HepG2 (cell line): Measurements from ENCODE around the gene MTA2. TPM values are rescaled to one million over a fixed set of nuclear protein-coding genes. Genes with fewer than 3 reads are reported as not detected.

Source experiments
- ADNP ChIP-seq: sonication (generic); formaldehyde crosslinking; IDR thresholded peaks from 2 replicates; pipeline ENCODE4 v1.4.0; 2020; ENCODE audit warnings: missing genetic modification reagents
- AKAP8 ChIP-seq: sonication (generic); formaldehyde crosslinking; IDR thresholded peaks from 2 replicates; pipeline ENCODE4 v1.5.1; 2020; ENCODE audit warnings: mild to moderate bottlenecking, missing genetic modification reagents
- CEBPB ChIP-seq: IDR thresholded peaks from 2 replicates; pipeline ENCODE4 v1.6.1; 2011; ENCODE audit warnings: low read depth, low read length, improper control_type of control experiment, borderline replicate concordance
- HNRNPL ChIP-seq: fragments of 200-400 bp; formaldehyde crosslinking; IDR thresholded peaks from 2 replicates; pipeline ENCODE4 v1.6.1; 2017; ENCODE audit warnings: mild to moderate bottlenecking, low read depth, low read length
- HOXA3 ChIP-seq: sonication (generic); formaldehyde crosslinking; IDR thresholded peaks from 2 replicates; pipeline ENCODE4 v1.5.0; 2020; ENCODE audit warnings: missing genetic modification reagents
- KDM2A ChIP-seq: sonication (generic); formaldehyde crosslinking; IDR thresholded peaks from 2 replicates; pipeline ENCODE4 v1.4.0; 2020; ENCODE audit warnings: low read depth, missing genetic modification reagents, borderline replicate concordance
- PCBP1 ChIP-seq: fragments of 200-400 bp; formaldehyde crosslinking; IDR thresholded peaks from 2 replicates; pipeline ENCODE4 v1.6.1; 2017; ENCODE audit warnings: mild to moderate bottlenecking, low read depth, low read length, borderline replicate concordance
- PHF20 ChIP-seq: sonication (generic); formaldehyde crosslinking; IDR thresholded peaks from 2 replicates; pipeline ENCODE4 v1.5.0; 2020; ENCODE audit warnings: mild to moderate bottlenecking, missing genetic modification reagents
- RAD21 ChIP-seq: fragments of 450-650 bp; formaldehyde crosslinking; IDR thresholded peaks from 2 replicates; pipeline ENCODE4 v1.5.0; 2020; ENCODE audit warnings: mild to moderate bottlenecking
- TMF1 ChIP-seq: sonication (generic); formaldehyde crosslinking; IDR thresholded peaks from 2 replicates; pipeline ENCODE4 v1.8.1; 2022; ENCODE audit warnings: low read depth, missing genetic modification reagents
- ZBED4 ChIP-seq: sonication (generic); formaldehyde crosslinking; IDR thresholded peaks from 2 replicates; pipeline ENCODE4 v1.4.0; 2020; ENCODE audit warnings: missing genetic modification reagents, borderline replicate concordance
- ZNF121 ChIP-seq: sonication (generic); formaldehyde crosslinking; IDR thresholded peaks from 2 replicates; pipeline ENCODE4 v1.5.0; 2020; ENCODE audit warnings: mild to moderate bottlenecking, missing genetic modification reagents
- ZNF333 ChIP-seq: sonication (generic); formaldehyde crosslinking; IDR thresholded peaks from 2 replicates; pipeline ENCODE4 v1.4.0; 2020; ENCODE audit warnings: mild to moderate bottlenecking, missing genetic modification reagents, borderline replicate concordance
- ZNF546 ChIP-seq: sonication (generic); formaldehyde crosslinking; conservative IDR thresholded peaks from 2 replicates; pipeline ENCODE4 v1.8.1; 2023; ENCODE audit warnings: mild to moderate bottlenecking, missing genetic modification reagents
- ZNF607 ChIP-seq: sonication (generic); formaldehyde crosslinking; IDR thresholded peaks from 2 replicates; pipeline ENCODE4 v1.5.1; 2020; ENCODE audit warnings: missing genetic modification reagents, mild to moderate bottlenecking, borderline replicate concordance
- ZNF7 ChIP-seq: IDR thresholded peaks from 2 replicates; pipeline ENCODE4 v1.6.1; 2016; ENCODE audit warnings: missing biosample characterization, missing genetic modification reagents
- ZNF724P ChIP-seq: sonication (generic); formaldehyde crosslinking; IDR thresholded peaks from 2 replicates; pipeline ENCODE4 v1.8.0; 2022; ENCODE audit warnings: missing genetic modification reagents, borderline replicate concordance
- ZNF772 ChIP-seq: sonication (generic); formaldehyde crosslinking; IDR thresholded peaks from 2 replicates; pipeline ENCODE4 v1.5.0; 2020; ENCODE audit warnings: mild to moderate bottlenecking, missing genetic modification reagents
- polyA plus RNA-seq, 8 experiments: library from polyadenylated mRNA; depleted of rRNA in 3 of 8; stranded (reverse) in 7 of 8; unstranded in 1 of 8; fragments of >200 nt; fragmentation: Illumina TruSeq in 4 of 8; extraction: Trizol in 4 of 8; gene quantifications; 2 replicates each; pipeline versions ENCODE4 v1.2.1 to v1.2.3, GENCODE V29; 2011 to 2016; ENCODE audit warnings: low read depth in 4 of 8, missing spikeins in 1 of 8, mixed read lengths in 1 of 8; ENCODE audit not compliant: insufficient read depth in 1 of 8
- total RNA-seq, 5 experiments: library from RNA; depleted of rRNA; stranded (reverse); fragments of >200 nt; fragmentation: Illumina TruSeq; extraction: Trizol; gene quantifications; 2 replicates each; pipeline ENCODE4 v1.2.3, GENCODE V29; 2016; ENCODE audit warnings: low read depth in 1 of 5
- TF ChIP-seq, protein P1 (sequence below): sonication (generic); formaldehyde crosslinking; IDR thresholded peaks from 2 replicates; pipeline ENCODE4 v1.4.0; 2020; ENCODE audit warnings: missing genetic modification reagents, mild to moderate bottlenecking, borderline replicate concordance
- TF ChIP-seq, protein P2 (sequence below): sonication (generic); IDR thresholded peaks from 2 replicates; pipeline ENCODE4 v1.6.1; 2016; ENCODE audit warnings: low read depth, borderline replicate concordance
- TF ChIP-seq, protein P3 (sequence below): sonication (generic); formaldehyde crosslinking; IDR thresholded peaks from 2 replicates; pipeline ENCODE4 v1.5.1; 2020; ENCODE audit warnings: missing genetic modification reagents, mild to moderate bottlenecking, borderline replicate concordance

MTA2 gene
- total and polyA plus RNA-seq, 2 of the 13 experiments (the other 11 are each of a cell fraction or from before 2014, with no cell fraction given) = 14.0 to 70.0 TPM

DNA sequence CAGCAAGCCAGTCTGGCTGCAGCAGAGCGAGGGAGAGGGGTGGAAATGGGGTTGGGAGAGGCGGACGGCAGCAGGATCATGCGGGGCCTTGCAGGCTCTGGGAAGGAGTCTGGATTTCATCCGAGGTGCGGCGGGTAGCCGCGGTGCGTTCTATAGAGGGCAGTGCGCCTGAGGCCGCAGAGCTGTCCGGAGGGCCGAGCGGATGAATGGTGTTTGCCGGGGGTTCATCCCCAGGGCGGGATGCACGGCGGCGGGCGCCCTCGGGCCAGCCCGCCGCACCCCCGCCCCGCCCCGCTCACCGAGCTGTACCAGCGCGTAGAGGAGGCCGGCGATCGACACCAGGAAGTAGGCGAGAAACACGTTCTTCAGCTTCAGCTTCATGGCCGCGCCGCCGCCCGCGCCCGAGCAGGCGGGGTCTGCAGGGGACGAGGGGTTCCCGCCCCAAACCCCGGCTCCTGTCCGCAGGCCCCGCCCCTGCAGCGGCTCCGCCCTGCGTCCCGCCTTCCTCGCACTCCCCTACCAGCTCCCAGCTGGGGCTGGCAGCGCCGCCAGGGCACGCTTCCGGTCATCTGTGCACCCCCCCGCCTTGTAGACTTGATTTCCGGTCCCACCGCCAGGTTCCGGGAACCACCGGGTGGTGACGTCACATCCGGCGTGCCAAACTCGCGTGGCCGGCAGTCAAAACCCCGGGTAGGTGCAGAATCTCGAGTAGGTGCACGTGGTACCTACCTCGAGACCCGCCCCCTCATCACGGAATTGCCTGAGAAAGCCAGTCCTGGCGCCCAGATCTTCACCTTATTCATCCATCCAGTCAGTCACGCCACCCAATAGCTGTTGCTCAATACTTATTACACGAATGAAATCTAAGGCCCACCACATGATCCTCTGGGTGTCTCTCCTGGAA lies 20.2 kb upstream of the MTA2 start, which contains the start of gene B3GAT3 (continued):
- TF ChIP-seq ZNF772 (peak; percentile 93; the same call in 1 of the 2 replicates), PHF20 (CRISPR knock-in tag) (peak; percentile 92), KDM2A (CRISPR knock-in tag) (peak; percentile 98), ZNF546 (CRISPR knock-in tag) (0 out of 2 replicates have a peak, but pooled peaks have one; percentile 39), PCBP1 (no peak), ZNF121 (no peak), ZNF607 (peak; percentile 77; the same call in 1 of the 2 replicates), RAD21 (CRISPR knock-in tag) (peak; percentile 20), HOXA3 (CRISPR knock-in tag) (peak; percentile 96), ZNF333 (no peak), ZBED4 (CRISPR knock-in tag) (no peak; the same call in 1 of the 2 replicates), CEBPB (peak; percentile 78), AKAP8 (peak; percentile 14; the same call in 1 of the 2 replicates), TMF1 (CRISPR knock-in tag) (0 out of 2 replicates have a peak, but pooled peaks have one; percentile 66), ZNF724P (CRISPR knock-in tag) (no peak; the same call in 1 of the 2 replicates), ADNP (CRISPR knock-in tag) (no peak), HNRNPL (peak; percentile 86; the same call in 1 of the 2 replicates), ZNF7 (CRISPR knock-in tag) (no peak)
- TF ChIP-seq, protein P1, sequence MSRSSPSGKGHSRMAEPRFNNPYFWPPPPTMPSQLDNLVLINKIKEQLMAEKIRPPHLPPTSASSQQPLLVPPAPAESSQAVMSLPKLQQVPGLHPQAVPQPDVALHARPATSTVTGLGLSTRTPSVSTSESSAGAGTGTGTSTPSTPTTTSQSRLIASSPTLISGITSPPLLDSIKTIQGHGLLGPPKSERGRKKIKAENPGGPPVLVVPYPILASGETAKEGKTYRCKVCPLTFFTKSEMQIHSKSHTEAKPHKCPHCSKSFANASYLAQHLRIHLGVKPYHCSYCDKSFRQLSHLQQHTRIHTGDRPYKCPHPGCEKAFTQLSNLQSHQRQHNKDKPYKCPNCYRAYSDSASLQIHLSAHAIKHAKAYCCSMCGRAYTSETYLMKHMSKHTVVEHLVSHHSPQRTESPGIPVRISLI = no peak
- TF ChIP-seq, protein P2, sequence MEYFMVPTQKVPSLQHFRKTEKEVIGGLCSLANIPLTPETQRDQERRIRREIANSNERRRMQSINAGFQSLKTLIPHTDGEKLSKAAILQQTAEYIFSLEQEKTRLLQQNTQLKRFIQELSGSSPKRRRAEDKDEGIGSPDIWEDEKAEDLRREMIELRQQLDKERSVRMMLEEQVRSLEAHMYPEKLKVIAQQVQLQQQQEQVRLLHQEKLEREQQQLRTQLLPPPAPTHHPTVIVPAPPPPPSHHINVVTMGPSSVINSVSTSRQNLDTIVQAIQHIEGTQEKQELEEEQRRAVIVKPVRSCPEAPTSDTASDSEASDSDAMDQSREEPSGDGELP = peak; percentile 98
- TF ChIP-seq, protein P3, sequence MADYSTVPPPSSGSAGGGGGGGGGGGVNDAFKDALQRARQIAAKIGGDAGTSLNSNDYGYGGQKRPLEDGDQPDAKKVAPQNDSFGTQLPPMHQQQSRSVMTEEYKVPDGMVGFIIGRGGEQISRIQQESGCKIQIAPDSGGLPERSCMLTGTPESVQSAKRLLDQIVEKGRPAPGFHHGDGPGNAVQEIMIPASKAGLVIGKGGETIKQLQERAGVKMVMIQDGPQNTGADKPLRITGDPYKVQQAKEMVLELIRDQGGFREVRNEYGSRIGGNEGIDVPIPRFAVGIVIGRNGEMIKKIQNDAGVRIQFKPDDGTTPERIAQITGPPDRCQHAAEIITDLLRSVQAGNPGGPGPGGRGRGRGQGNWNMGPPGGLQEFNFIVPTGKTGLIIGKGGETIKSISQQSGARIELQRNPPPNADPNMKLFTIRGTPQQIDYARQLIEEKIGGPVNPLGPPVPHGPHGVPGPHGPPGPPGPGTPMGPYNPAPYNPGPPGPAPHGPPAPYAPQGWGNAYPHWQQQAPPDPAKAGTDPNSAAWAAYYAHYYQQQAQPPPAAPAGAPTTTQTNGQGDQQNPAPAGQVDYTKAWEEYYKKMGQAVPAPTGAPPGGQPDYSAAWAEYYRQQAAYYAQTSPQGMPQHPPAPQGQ (CRISPR knock-in tag) = 0 out of 2 replicates have a peak, but pooled peaks have one; percentile 67
